VCaP (cell line): ENCODE data around the gene SLC36A2.
"Not testable (repeated sequence)": the region's sequence is repeated elsewhere in the genome, so short reads cannot be mapped to it uniquely, and the experiment has no call there.

Experiments used
- H3K27ac ChIP-seq: fragments of 450-650 bp; 2 replicates; pipeline ENCODE4 v1.5.1; 2017
- CTCF ChIP-seq: fragments of 450-650 bp; conservative IDR thresholded peaks from 2 replicates; pipeline ENCODE4 v1.5.1; 2017; ENCODE audit warnings: mild to moderate bottlenecking, moderate library complexity

SLC36A2 gene

GRCh38 chr5:151313357-151313756 is 34.0 kb downstream of the SLC36A2 start:
- TF ChIP-seq CTCF, result no peak
- H3K27ac ChIP-seq, result no peak overlapping the region

- TF ChIP-seq CTCF, result no peak
- H3K27ac ChIP-seq, result no peak overlapping the region
Observed at GRCh38 chr5:151312756-151313324, 34.5 kb downstream of the SLC36A2 start.

- TF ChIP-seq CTCF, result no peak
Observed at GRCh38 chr5:151310932-151311331, 36.4 kb downstream of the SLC36A2 start.

GRCh38 chr5:151309821-151310220 is 37.5 kb downstream of the SLC36A2 start:
- H3K27ac ChIP-seq, result not testable (repeated sequence)

More at GRCh38 chr5:151310932-151311331, 36.4 kb downstream of the SLC36A2 start:
- H3K27ac ChIP-seq, result no peak overlapping the region

GRCh38 chr5:151309266-151309665 is 38.1 kb downstream of the SLC36A2 start:
- not testable (repeated sequence) for H3K27ac ChIP-seq

- TF ChIP-seq CTCF, result no peak
- peak within 1 kb of the TSS; percentile 86 for H3K27ac ChIP-seq
Observed at GRCh38 chr5:151303666-151304065, 43.7 kb downstream of the SLC36A2 start, which contains the start of gene SLC36A3. TSS of gene SLC36A3 (minus strand) at chr5:151303766. CDS start at chr5:151303354, 412 bp downstream.

GRCh38 chr5:151298063-151298855 is 49.1 kb downstream of the SLC36A2 start:
- TF ChIP-seq CTCF, result peak; percentile 71
- H3K27ac ChIP-seq, result no peak overlapping the region

GRCh38 chr5:151296974-151297373 is 50.4 kb downstream of the SLC36A2 start:
- H3K27ac ChIP-seq, result no peak overlapping the region
- no peak for TF ChIP-seq CTCF
